ENCODE data around the gene ATAD3B. TPM values are rescaled to one million over a fixed set of nuclear protein-coding genes. Genes with fewer than 3 reads are reported as not detected.

The ATAD3B gene, protein sequence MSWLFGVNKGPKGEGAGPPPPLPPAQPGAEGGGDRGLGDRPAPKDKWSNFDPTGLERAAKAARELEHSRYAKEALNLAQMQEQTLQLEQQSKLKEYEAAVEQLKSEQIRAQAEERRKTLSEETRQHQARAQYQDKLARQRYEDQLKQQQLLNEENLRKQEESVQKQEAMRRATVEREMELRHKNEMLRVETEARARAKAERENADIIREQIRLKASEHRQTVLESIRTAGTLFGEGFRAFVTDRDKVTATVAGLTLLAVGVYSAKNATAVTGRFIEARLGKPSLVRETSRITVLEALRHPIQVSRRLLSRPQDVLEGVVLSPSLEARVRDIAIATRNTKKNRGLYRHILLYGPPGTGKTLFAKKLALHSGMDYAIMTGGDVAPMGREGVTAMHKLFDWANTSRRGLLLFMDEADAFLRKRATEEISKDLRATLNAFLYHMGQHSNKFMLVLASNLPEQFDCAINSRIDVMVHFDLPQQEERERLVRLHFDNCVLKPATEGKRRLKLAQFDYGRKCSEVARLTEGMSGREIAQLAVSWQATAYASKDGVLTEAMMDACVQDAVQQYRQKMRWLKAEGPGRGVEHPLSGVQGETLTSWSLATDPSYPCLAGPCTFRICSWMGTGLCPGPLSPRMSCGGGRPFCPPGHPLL
- 16.4 and 26.7 TPM in 2 replicates for total RNA-seq

DNA sequence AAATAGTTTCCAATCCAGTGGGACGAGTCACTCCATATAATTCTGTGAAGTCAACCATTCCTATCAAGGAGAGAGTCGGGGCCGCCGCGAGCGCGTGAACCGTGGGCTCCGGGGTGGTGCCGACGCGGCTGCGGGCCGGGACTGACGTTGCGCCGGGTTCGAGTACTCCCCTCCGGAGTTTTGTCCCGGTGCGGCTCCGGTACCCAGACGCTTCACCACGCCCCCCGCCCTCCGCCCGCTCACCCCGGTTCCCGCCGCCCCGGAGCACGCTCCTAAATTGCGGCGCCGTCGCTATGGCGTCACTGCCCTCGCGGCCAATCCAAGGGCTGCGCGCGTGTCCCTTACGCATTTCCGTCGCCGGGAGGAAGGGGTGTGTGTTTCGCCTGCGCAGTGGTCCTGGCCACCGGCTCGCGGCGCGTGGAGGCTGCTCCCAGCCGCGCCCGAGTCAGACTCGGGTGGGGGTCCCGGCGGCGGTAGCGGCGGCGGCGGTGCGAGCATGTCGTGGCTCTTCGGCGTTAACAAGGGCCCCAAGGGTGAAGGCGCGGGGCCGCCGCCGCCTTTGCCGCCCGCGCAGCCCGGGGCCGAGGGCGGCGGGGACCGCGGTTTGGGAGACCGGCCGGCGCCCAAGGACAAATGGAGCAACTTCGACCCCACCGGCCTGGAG lies at the start of gene ATAD3B:
Gene ATAD3B (plus strand): TSS at position 377 of the 664 bp plus-strand sequence. CDS start 120 bp downstream, at position 497.

DNA sequence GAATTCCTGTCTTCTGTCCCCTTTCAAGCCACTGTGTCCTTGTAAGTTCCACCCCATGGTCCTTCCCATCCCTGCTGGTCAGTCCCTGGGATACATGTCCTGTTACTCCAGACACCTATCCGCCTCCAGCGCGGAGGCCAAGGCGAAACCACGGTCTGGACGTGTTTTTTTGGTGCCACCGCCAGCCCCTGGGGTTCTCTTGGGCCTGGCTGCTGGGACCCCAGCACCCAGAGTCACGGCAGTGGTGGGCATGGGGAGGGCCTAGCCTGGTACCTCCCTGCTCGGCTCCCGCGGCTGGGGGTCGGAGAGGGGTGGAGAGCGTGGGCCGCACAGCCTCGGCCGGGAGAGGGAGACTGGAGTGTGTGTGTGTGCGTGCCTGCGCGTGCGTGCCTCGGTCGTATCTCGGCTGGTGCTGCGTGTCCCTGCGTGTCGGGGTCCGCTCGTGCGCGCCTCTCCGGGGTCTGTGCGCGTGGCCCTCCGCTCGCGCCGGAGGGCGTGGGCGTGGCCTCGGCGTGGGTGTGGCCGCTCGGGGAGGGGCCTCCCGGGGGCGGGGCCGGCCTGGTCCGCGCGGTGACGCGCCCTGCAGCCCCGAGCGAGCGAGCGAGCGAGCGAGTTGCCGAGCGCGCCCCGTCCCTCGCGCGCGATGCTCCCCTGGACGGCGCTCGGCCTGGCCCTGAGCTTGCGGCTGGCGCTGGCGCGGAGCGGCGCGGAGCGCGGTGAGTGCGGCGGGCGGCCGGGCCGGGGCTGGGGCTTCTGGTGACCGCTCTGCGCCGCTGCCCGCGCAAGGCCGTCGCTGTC lies 36.3 kb upstream of the ATAD3B start, which contains the start of gene VWA1:
Gene VWA1 (plus strand): TSS at position 585 of the 798 bp plus-strand sequence. CDS start 59 bp downstream, at position 644.

DNA sequence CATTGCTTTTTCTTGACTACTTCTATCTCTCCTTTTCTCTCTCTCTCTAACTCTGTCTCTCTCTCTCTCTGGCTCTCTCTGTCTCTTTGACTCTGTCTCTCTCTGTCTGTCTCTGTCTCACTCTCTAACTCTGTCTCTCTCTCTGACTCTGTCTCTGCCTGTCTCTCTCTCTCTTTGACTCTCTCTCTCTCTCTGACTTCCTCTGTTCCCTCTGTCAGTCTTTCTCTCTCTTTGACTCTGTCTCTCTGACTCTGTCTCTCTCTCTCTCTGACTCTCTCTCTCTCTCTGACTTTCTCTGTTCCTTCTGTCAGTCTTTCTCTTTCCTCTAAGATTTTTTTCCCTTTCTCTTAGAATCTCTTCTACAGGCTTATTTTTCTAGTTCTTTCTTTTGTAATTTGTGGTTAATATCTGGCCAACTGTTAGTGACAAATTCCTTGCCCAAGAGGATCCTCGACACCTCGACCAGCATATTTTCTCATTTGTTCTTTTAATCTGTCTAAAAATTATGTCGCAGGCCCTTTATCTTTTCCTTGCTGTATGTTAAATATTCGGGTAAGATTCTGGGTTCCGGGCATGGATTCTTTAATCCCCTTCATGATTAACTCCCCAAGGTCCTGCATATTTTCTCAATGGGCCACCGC lies 22.3 kb upstream of the ATAD3B start, which contains the start of gene ATAD3C:
Gene ATAD3C (plus strand): TSS at position 591 of the 641 bp plus-strand sequence. CDS start 995 bp downstream, outside the sequence.

GRCh38 chr1:1511533-1512285 lies 40.1 kb downstream of the ATAD3B start, which contains the start of gene ATAD3A:
Gene ATAD3A (plus strand): TSS chr1:1512162. CDS start chr1:1512269, 107 bp downstream.

GRCh38 chr1:1540090-1540817 lies 68.7 kb downstream of the ATAD3B start, which contains the start of gene TMEM240:
Gene TMEM240 (minus strand): TSS chr1:1540624. CDS start chr1:1540346, 278 bp downstream.

Other genes with a start within 250 kb of the ATAD3B start
- gene SDF4, start 239.8 kb upstream of the ATAD3B start, total RNA-seq, result 91.0 and 126 TPM in 2 replicates
- 23.4 and 30.0 TPM in 2 replicates for gene B3GALT6, start 239.5 kb upstream of the ATAD3B start, total RNA-seq
- 0.45 and 0.85 TPM in 2 replicates for gene C1QTNF12, start 225.0 kb upstream of the ATAD3B start, total RNA-seq
- gene UBE2J2, start 197.9 kb upstream of the ATAD3B start, total RNA-seq, result 31.8 and 39.7 TPM in 2 replicates
- 0.27 and 0.66 TPM in 2 replicates for gene SCNN1D, start 191.3 kb upstream of the ATAD3B start, total RNA-seq
- 22.7 and 37.0 TPM in 2 replicates for gene ACAP3, start 163.8 kb upstream of the ATAD3B start, total RNA-seq
- 12.5 and 13.0 TPM in 2 replicates for gene PUSL1, start 163.2 kb upstream of the ATAD3B start, total RNA-seq
- 71.9 and 89.6 TPM in 2 replicates for gene INTS11, start 147.1 kb upstream of the ATAD3B start, total RNA-seq
- gene CPTP, start 147.0 kb upstream of the ATAD3B start, total RNA-seq, result 11.4 and 11.6 TPM in 2 replicates
- gene TAS1R3, start 140.5 kb upstream of the ATAD3B start, total RNA-seq, result 0.18 and 0.19 TPM in 2 replicates
- gene DVL1, start 122.3 kb upstream of the ATAD3B start, total RNA-seq, result 41.9 and 101 TPM in 2 replicates
- gene MXRA8, start 113.2 kb upstream of the ATAD3B start, total RNA-seq, result 0.63 and 6.3 TPM in 2 replicates
- gene AURKAIP1, start 96.6 kb upstream of the ATAD3B start, total RNA-seq, result 91.8 and 109 TPM in 2 replicates
- 80.2 and 143 TPM in 2 replicates for gene CCNL2, start 72.4 kb upstream of the ATAD3B start, total RNA-seq
- gene MRPL20, start 64.5 kb upstream of the ATAD3B start, total RNA-seq, result 103 and 128 TPM in 2 replicates
- under 0.01 and 0.09 TPM in 2 replicates for gene ANKRD65, start 50.5 kb upstream of the ATAD3B start, total RNA-seq
- 4.4 and 11.1 TPM in 2 replicates for gene VWA1, start 36.1 kb upstream of the ATAD3B start, total RNA-seq
- under 0.01 TPM in 1 of 2 replicates, not detected in the other for gene ATAD3C, start 22.1 kb upstream of the ATAD3B start, total RNA-seq
- gene ATAD3A, start 40.4 kb downstream of the ATAD3B start, total RNA-seq, result 38.3 and 56.9 TPM in 2 replicates
- 2.8 and 3.1 TPM in 2 replicates for gene TMEM240, start 68.9 kb downstream of the ATAD3B start, total RNA-seq
- gene SSU72, start 103.1 kb downstream of the ATAD3B start, total RNA-seq, result 55.5 and 64.9 TPM in 2 replicates
- gene FNDC10, start 128.4 kb downstream of the ATAD3B start, total RNA-seq, result 0.47 and 0.54 TPM in 2 replicates
- 36.3 and 77.5 TPM in 2 replicates for gene MIB2, start 143.7 kb downstream of the ATAD3B start, total RNA-seq
- 1.1 and 2.8 TPM in 2 replicates for gene MMP23B, start 160.4 kb downstream of the ATAD3B start, total RNA-seq
- 9.0 and 9.3 TPM in 2 replicates for gene CDK11B, start 187.2 kb downstream of the ATAD3B start, total RNA-seq
- gene SLC35E2B, start 221.0 kb downstream of the ATAD3B start, total RNA-seq, result 21.7 and 24.3 TPM in 2 replicates